Endothelial cell of umbilical vein (primary cell): Measurements from ENCODE around the gene ODAPH.

Source experiments
- EZH2 ChIP-seq: IDR thresholded peaks from 2 replicates; pipeline ENCODE4 v1.6.1; 2012; ENCODE audit warnings: borderline replicate concordance, low read depth, mild to moderate bottlenecking, moderate library complexity, low read length, inconsistent platforms; ENCODE audit not compliant: severe bottlenecking
- FOS ChIP-seq: IDR thresholded peaks from 2 replicates; pipeline ENCODE4 v1.6.1; 2011; ENCODE audit warnings: mild to moderate bottlenecking, low read length, moderate library complexity, borderline replicate concordance; ENCODE audit not compliant: insufficient read depth
- GATA2 ChIP-seq: IDR thresholded peaks from 2 replicates; pipeline ENCODE4 v1.7.0; 2011; ENCODE audit warnings: low read depth, mild to moderate bottlenecking, moderate library complexity, mixed read lengths, low read length; ENCODE audit not compliant: insufficient read length, insufficient read depth
- JUN ChIP-seq: IDR thresholded peaks from 2 replicates; pipeline ENCODE4 v1.6.1; 2011; ENCODE audit warnings: borderline replicate concordance, low read depth; ENCODE audit not compliant: insufficient read length, insufficient read depth
- MYC ChIP-seq: IDR thresholded peaks from one replicate; pipeline ENCODE4 v1.6.1; 2011; ENCODE audit warnings: mild to moderate bottlenecking, low read depth, low read length
- POLR2A ChIP-seq: IDR thresholded peaks from 2 replicates; pipeline ENCODE4 v1.6.1; 2012; ENCODE audit warnings: low read depth, mild to moderate bottlenecking, control low read depth, low read length
- POLR2AphosphoS5 ChIP-seq: IDR thresholded peaks from 2 replicates; pipeline ENCODE4 v1.6.1; 2012; ENCODE audit warnings: low read depth, mild to moderate bottlenecking, control low read depth, low read length, moderate library complexity; ENCODE audit not compliant: insufficient read depth
- TF ChIP-seq, protein P1 (sequence below), 2 donors: IDR thresholded peaks; 1 replicate in 1 of 2; 2 replicates in 1 of 2; pipeline ENCODE4 v1.5.1; 2011; ENCODE audit warnings: low read length in 2 of 2, mild to moderate bottlenecking in 2 of 2, moderate library complexity in 2 of 2, control low read depth in 1 of 2, inconsistent platforms in 1 of 2, low read depth in 1 of 2; ENCODE audit not compliant: insufficient read depth in 1 of 2; ENCODE audit errors: extremely low read depth in 1 of 2
- TF ChIP-seq, protein P2 (sequence below): IDR thresholded peaks from 2 replicates; pipeline ENCODE4 v1.6.1; 2011; ENCODE audit not compliant: insufficient read depth, insufficient read length

DNA sequence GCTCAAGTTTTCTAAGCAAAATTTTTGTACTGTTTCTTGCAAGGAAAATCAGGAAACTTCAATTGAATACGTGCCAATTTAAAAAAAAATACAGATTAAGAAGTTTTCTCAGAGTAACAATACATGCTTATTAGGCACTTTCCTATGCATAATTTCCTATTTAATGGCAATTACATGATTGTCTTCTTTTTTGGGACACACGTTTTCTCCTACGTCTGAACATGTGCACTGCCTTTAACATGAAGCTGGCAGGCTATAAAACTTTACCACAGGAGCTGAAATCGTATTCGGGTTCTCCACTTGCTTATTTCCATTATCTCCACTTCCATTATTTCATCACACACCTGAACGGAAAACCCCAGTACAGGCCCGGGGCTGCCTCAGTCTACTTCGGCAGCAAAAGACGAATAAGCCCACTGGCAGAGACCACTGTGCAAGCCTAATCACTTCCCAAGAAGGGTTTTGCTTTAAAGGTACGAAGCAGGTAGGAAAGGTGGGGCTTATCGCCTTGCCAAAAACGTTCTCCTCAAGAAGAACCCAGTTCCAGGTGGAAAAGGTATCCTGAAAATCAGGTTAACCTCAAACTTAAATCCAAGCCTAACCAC is 42.2 kb upstream of the ODAPH start:
- TF ChIP-seq EZH2 (no peak), POLR2AphosphoS5 (no peak), POLR2A (no peak), MYC (no peak), JUN (no peak), GATA2 (no peak), FOS (no peak)
- TF ChIP-seq, protein P1, sequence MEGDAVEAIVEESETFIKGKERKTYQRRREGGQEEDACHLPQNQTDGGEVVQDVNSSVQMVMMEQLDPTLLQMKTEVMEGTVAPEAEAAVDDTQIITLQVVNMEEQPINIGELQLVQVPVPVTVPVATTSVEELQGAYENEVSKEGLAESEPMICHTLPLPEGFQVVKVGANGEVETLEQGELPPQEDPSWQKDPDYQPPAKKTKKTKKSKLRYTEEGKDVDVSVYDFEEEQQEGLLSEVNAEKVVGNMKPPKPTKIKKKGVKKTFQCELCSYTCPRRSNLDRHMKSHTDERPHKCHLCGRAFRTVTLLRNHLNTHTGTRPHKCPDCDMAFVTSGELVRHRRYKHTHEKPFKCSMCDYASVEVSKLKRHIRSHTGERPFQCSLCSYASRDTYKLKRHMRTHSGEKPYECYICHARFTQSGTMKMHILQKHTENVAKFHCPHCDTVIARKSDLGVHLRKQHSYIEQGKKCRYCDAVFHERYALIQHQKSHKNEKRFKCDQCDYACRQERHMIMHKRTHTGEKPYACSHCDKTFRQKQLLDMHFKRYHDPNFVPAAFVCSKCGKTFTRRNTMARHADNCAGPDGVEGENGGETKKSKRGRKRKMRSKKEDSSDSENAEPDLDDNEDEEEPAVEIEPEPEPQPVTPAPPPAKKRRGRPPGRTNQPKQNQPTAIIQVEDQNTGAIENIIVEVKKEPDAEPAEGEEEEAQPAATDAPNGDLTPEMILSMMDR (IDR thresholded peaks at IDR 0.05; ENCODE audit: extremely low read depth in 1 of 2, insufficient read depth in 1 of 2, low read depth in 1 of 2, low read length in 2 of 2), result no peak
- TF ChIP-seq, protein P2, sequence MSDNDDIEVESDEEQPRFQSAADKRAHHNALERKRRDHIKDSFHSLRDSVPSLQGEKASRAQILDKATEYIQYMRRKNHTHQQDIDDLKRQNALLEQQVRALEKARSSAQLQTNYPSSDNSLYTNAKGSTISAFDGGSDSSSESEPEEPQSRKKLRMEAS, result no peak
